ENCODE data around the gene ASAP2.

Gene ASAP2

GRCh38 chr2:9296559-9296958 is 89.9 kb downstream of the ASAP2 start:
- no peak for DNase-seq (ENCODE audit: low read depth in 2 of 2)

- no peak for DNase-seq (ENCODE audit: low read depth in 2 of 2)
These were observed 90.5 kb downstream of the ASAP2 start for GRCh38 chr2:9297156-9297555.

- no peak for DNase-seq (ENCODE audit: low read depth in 2 of 2)
These were observed 91.2 kb downstream of the ASAP2 start for GRCh38 chr2:9297807-9298206.

GRCh38 chr2:9298583-9298982 is 92.0 kb downstream of the ASAP2 start:
- DNase-seq (ENCODE audit: low read depth in 2 of 2) = no peak

GRCh38 chr2:9299161-9300100 is 92.8 kb downstream of the ASAP2 start:
- no peak for DNase-seq (ENCODE audit: low read depth in 2 of 2)

GRCh38 chr2:9300214-9300613 is 93.6 kb downstream of the ASAP2 start:
- no peak for DNase-seq (ENCODE audit: low read depth in 2 of 2)

GRCh38 chr2:9300829-9301453 is 94.3 kb downstream of the ASAP2 start:
- DNase-seq (ENCODE audit: low read depth in 2 of 2) = no peak

GRCh38 chr2:9302755-9303154 is 96.1 kb downstream of the ASAP2 start:
- DNase-seq (ENCODE audit: low read depth in 2 of 2) = no peak

GRCh38 chr2:9303528-9304225 is 97.1 kb downstream of the ASAP2 start:
- DNase-seq (ENCODE audit: low read depth in 2 of 2) = no peak

GRCh38 chr2:9306911-9307310 is 100.3 kb downstream of the ASAP2 start:
- no peak for DNase-seq (ENCODE audit: low read depth in 2 of 2)

GRCh38 chr2:9307535-9307934 is 100.9 kb downstream of the ASAP2 start:
- DNase-seq (ENCODE audit: low read depth in 2 of 2) = no peak

- DNase-seq (ENCODE audit: low read depth in 2 of 2) = no peak
These were observed 101.8 kb downstream of the ASAP2 start for GRCh38 chr2:9308186-9308955.

GRCh38 chr2:9309147-9309546 is 102.5 kb downstream of the ASAP2 start:
- DNase-seq (ENCODE audit: low read depth in 2 of 2) = no peak

GRCh38 chr2:9310377-9310776 is 103.8 kb downstream of the ASAP2 start:
- no peak for DNase-seq (ENCODE audit: low read depth in 2 of 2)

- DNase-seq (ENCODE audit: low read depth in 2 of 2) = no peak
These were observed 104.2 kb downstream of the ASAP2 start for GRCh38 chr2:9310798-9311197.

GRCh38 chr2:9311488-9311887 is 104.9 kb downstream of the ASAP2 start:
- DNase-seq (ENCODE audit: low read depth in 2 of 2) = no peak

- no peak for DNase-seq (ENCODE audit: low read depth in 2 of 2)
These were observed 106.0 kb downstream of the ASAP2 start for GRCh38 chr2:9312591-9312990.

- no peak for DNase-seq (ENCODE audit: low read depth in 2 of 2)
These were observed 106.8 kb downstream of the ASAP2 start for GRCh38 chr2:9313443-9313842.

- DNase-seq (ENCODE audit: low read depth in 2 of 2) = no peak
These were observed 108.8 kb downstream of the ASAP2 start for GRCh38 chr2:9315280-9315847.

- no peak for DNase-seq (ENCODE audit: low read depth in 2 of 2)
These were observed 110.9 kb downstream of the ASAP2 start for GRCh38 chr2:9317559-9317958.
